ENCODE data around the gene RHOT2.

- TF ChIP-seq CTCF (IDR thresholded peaks at IDR 0.05) (no peak), ZFX (IDR thresholded peaks at IDR 0.05; ENCODE audit: borderline replicate concordance) (no peak)
Measured at GRCh38 chr16:631808-632358, 36.0 kb upstream of the RHOT2 start.

Measured in 22Rv1 (cell line).